H1 (cell line): ENCODE results near the gene KLHL18. TPM values are rescaled to one million over a fixed set of nuclear protein-coding genes. Genes with fewer than 3 reads are reported as not detected.
A peak's percentile ranks its signal among the peaks of the same experiment; 100 is the strongest.

Source experiments
- CTCF ChIA-PET: fragments of 300-600 bp; sonication (Branson Sonifier 250); formaldehyde crosslinking; loops from one replicate; lab custom pipeline; 2021; ENCODE audit not compliant: partially characterized antibody; lab: Charles Lee
- POLR2A ChIA-PET: fragments of 300-600 bp; sonication (Branson Sonifier 250); formaldehyde crosslinking; loops from one replicate; lab custom pipeline; 2021; ENCODE audit warnings: inconsistent platforms; ENCODE audit not compliant: partially characterized antibody; lab: Charles Lee
- DNase-seq, 2 experiments: peaks; one replicate each; pipeline versions ENCODE4 v3.0.0 to v3.0.0-alpha.2; 2010 to 2022; ENCODE audit warnings: low spot score in 2 of 2, low read depth in 1 of 2, mixed read lengths in 1 of 2
- FAIRE-seq: peaks from 2 replicates; lab custom pipeline; 2011; peaks lifted over from hg19 to GRCh38; lab: Jason Lieb, UNC
- H2AFZ ChIP-seq: 2 replicates; pipeline ENCODE4 v1.8.1; 2012; ENCODE audit warnings: low read length, inconsistent platforms
- H2AK5ac ChIP-seq: 2 replicates; pipeline ENCODE4 v1.6.1; 2013; ENCODE audit warnings: low read depth, low read length
- H2BK120ac ChIP-seq: replicated peaks from 2 replicates; pipeline ENCODE3; 2013; ENCODE audit warnings: low read depth, low read length, inconsistent platforms
- H2BK12ac ChIP-seq: 2 replicates; pipeline ENCODE4 v1.6.1; 2013; ENCODE audit warnings: low read depth, low read length
- H2BK15ac ChIP-seq: 2 replicates; pipeline ENCODE4 v1.6.1; 2013; ENCODE audit warnings: low read length
- H2BK20ac ChIP-seq: 2 replicates; pipeline ENCODE4 v1.6.1; 2013; ENCODE audit warnings: low read length
- H2BK5ac ChIP-seq: 2 replicates; pipeline ENCODE4 v1.6.1; 2013; ENCODE audit warnings: low read depth, low read length
- H3K14ac ChIP-seq: 2 replicates; pipeline ENCODE4 v1.6.1; 2013; ENCODE audit warnings: inconsistent platforms; ENCODE audit not compliant: insufficient read length
- H3K18ac ChIP-seq: 2 replicates; pipeline ENCODE4 v1.6.1; 2013; ENCODE audit warnings: low read length; ENCODE audit errors: extremely low read depth
- H3K23ac ChIP-seq: 2 replicates; pipeline ENCODE4 v1.6.1; 2013; ENCODE audit warnings: inconsistent platforms; ENCODE audit not compliant: insufficient read length
- H3K23me2 ChIP-seq: 2 replicates; pipeline ENCODE4 v1.6.1; 2013; ENCODE audit warnings: low read depth, low read length
- H3K27ac ChIP-seq: 2 replicates; pipeline ENCODE4 v1.6.1; 2011; ENCODE audit warnings: low read depth, low read length, inconsistent platforms
- H3K27me3 ChIP-seq, 4 experiments: replicated peaks in 1 of 4; 1 replicate in 1 of 4; 2 replicates in 3 of 4; pipeline versions ENCODE4 v1.6.1 to v1.8.1; 2011 to 2013; ENCODE audit warnings: low read length in 3 of 4, mild to moderate bottlenecking in 3 of 4, inconsistent platforms in 2 of 4, mixed read lengths in 2 of 4, moderate library complexity in 1 of 4; ENCODE audit not compliant: control insufficient read depth in 3 of 4, insufficient read depth in 3 of 4; ENCODE audit errors: extremely low read depth in 1 of 4
- H3K36me3 ChIP-seq, 4 experiments: 2 replicates each; pipeline versions ENCODE4 v1.6.1 to v1.8.1; 2011 to 2013; ENCODE audit warnings: mild to moderate bottlenecking in 4 of 4, low read length in 3 of 4, moderate library complexity in 2 of 4, control low read depth in 1 of 4, inconsistent platforms in 1 of 4; ENCODE audit not compliant: insufficient read depth in 4 of 4, control insufficient read depth in 2 of 4
- H3K4ac ChIP-seq: replicated peaks from 2 replicates; pipeline ENCODE3; 2013; ENCODE audit warnings: low read length, low read depth, mixed read lengths, inconsistent platforms; ENCODE audit not compliant: insufficient read length
- H3K4me1 ChIP-seq, 4 experiments: replicated peaks in 1 of 4; 1 replicate in 1 of 4; 2 replicates in 3 of 4; pipeline versions ENCODE4 v1.6.1 to v1.8.1; 2011 to 2013; ENCODE audit warnings: low read length in 3 of 4, inconsistent platforms in 2 of 4, mixed read lengths in 1 of 4; ENCODE audit not compliant: insufficient read depth in 4 of 4, control insufficient read depth in 3 of 4
- H3K4me2 ChIP-seq, 2 experiments: 2 replicates each; pipeline versions ENCODE4 v1.6.1 to v1.8.1; 2011 to 2013; ENCODE audit warnings: low read depth in 2 of 2, low read length in 2 of 2, control low read depth in 1 of 2, inconsistent platforms in 1 of 2, mild to moderate bottlenecking in 1 of 2; ENCODE audit not compliant: insufficient read depth in 1 of 2
- H3K4me3 ChIP-seq, 4 experiments: fragments of 200-600, 300-600 bp in 1 of 4; sonication (generic), shearing (Covaris generic), sonication (Bioruptor Twin) in 1 of 4; 2 replicates each; pipeline versions ENCODE4 v1.5.1 to v1.8.1; 2011 to 2016; ENCODE audit warnings: low read length in 4 of 4, low read depth in 3 of 4, control low read depth in 2 of 4, inconsistent platforms in 2 of 4, mild to moderate bottlenecking in 2 of 4, mixed read lengths in 1 of 4, moderate library complexity in 1 of 4; ENCODE audit not compliant: insufficient read depth in 2 of 4; ENCODE audit errors: extremely low read depth in 1 of 4
- H3K56ac ChIP-seq: replicated peaks from 2 replicates; pipeline ENCODE3; 2013; ENCODE audit warnings: low read depth, mild to moderate bottlenecking, mixed read lengths, low read length, inconsistent platforms; ENCODE audit not compliant: insufficient read length
- H3K79me1 ChIP-seq: 2 replicates; pipeline ENCODE4 v1.6.1; 2013; ENCODE audit warnings: low read depth, low read length, control low read depth
- H3K79me2 ChIP-seq, 2 experiments: 2 replicates each; pipeline versions ENCODE4 v1.6.1 to v1.8.1; 2012 to 2013; ENCODE audit warnings: low read length in 2 of 2, mild to moderate bottlenecking in 2 of 2, inconsistent platforms in 1 of 2; ENCODE audit not compliant: insufficient read depth in 2 of 2, control insufficient read depth in 1 of 2
- H3K9ac ChIP-seq, 4 experiments: replicated peaks in 1 of 4; 1 replicate in 1 of 4; 2 replicates in 3 of 4; pipeline versions ENCODE4 v1.6.1 to v1.8.1; 2011 to 2013; ENCODE audit warnings: low read depth in 3 of 4, low read length in 3 of 4, control low read depth in 2 of 4, mild to moderate bottlenecking in 2 of 4, moderate library complexity in 2 of 4, inconsistent platforms in 1 of 4; ENCODE audit errors: extremely low read depth in 1 of 4
- H3K9me3 ChIP-seq, 2 experiments: 2 replicates each; pipeline versions ENCODE4 v1.6.1 to v1.8.1; 2012 to 2013; ENCODE audit warnings: mild to moderate bottlenecking in 2 of 2, moderate library complexity in 2 of 2, control low read depth in 1 of 2, inconsistent platforms in 1 of 2, low read depth in 1 of 2, low read length in 1 of 2, mixed read lengths in 1 of 2; ENCODE audit not compliant: insufficient read depth in 2 of 2
- H4K20me1 ChIP-seq, 2 experiments: replicated peaks in 1 of 2; 2 replicates each; pipeline versions ENCODE3 to v1.8.1; 2011 to 2013; ENCODE audit warnings: inconsistent platforms in 2 of 2, low read length in 2 of 2, mild to moderate bottlenecking in 1 of 2; ENCODE audit not compliant: insufficient read depth in 2 of 2, control insufficient read depth in 1 of 2
- H4K5ac ChIP-seq: 2 replicates; pipeline ENCODE4 v1.6.1; 2013; ENCODE audit warnings: low read length, low read depth, mixed read lengths, inconsistent platforms; ENCODE audit not compliant: insufficient read length
- H4K8ac ChIP-seq: 2 replicates; pipeline ENCODE4 v1.8.0; 2013; ENCODE audit warnings: mild to moderate bottlenecking, moderate library complexity, low read length, inconsistent platforms; ENCODE audit not compliant: insufficient read depth; ENCODE audit errors: extremely low read depth
- H4K91ac ChIP-seq: replicated peaks from 2 replicates; pipeline ENCODE3; 2013; ENCODE audit warnings: low read length, mixed read lengths, inconsistent platforms; ENCODE audit not compliant: insufficient read length
- CBX5 ChIP-seq: fragments of 300-800, 300-1000 bp; sonication (generic); IDR thresholded peaks from 2 replicates; pipeline ENCODE4 v1.7.1; 2016; ENCODE audit warnings: antibody characterized with exemption, low read length, low read depth
- CHD2 ChIP-seq: IDR thresholded peaks from 2 replicates; pipeline ENCODE4 v1.6.1; 2012; ENCODE audit warnings: low read length, improper control_type of control experiment
- POLR2A ChIP-seq, 2 experiments: IDR thresholded peaks; 1 replicate in 1 of 2; 2 replicates in 1 of 2; pipeline ENCODE4 v1.6.1; 2011; ENCODE audit warnings: low read depth in 2 of 2, low read length in 2 of 2, mild to moderate bottlenecking in 2 of 2; ENCODE audit errors: control extremely low read depth in 1 of 2
- POU5F1 ChIP-seq: IDR thresholded peaks from 2 replicates; pipeline ENCODE4 v1.6.1; 2011; ENCODE audit warnings: low read depth, mild to moderate bottlenecking, low read length, moderate library complexity
- RBBP5 ChIP-seq: IDR thresholded peaks from 2 replicates; pipeline ENCODE4 v1.7.1; 2012; ENCODE audit warnings: low read depth, mild to moderate bottlenecking, inconsistent platforms, low read length, moderate library complexity, borderline replicate concordance
- SAP30 ChIP-seq: fragments of 300-600 bp; sonication (generic); IDR thresholded peaks from 2 replicates; pipeline ENCODE4 v1.7.1; 2012; ENCODE audit warnings: low read length, moderate library complexity, mild to moderate bottlenecking, inconsistent platforms; ENCODE audit not compliant: insufficient read depth, insufficient replicate concordance
- SIRT6 ChIP-seq: IDR thresholded peaks from one replicate; pipeline ENCODE4 v1.7.1; 2012; ENCODE audit warnings: low read length, inconsistent platforms
- SUZ12 ChIP-seq: fragments of 200-600 bp; sonication (generic); IDR thresholded peaks from 2 replicates; pipeline ENCODE4 v1.6.1; 2012; ENCODE audit warnings: mild to moderate bottlenecking, inconsistent platforms, low read length, moderate library complexity, mixed read lengths
- TCF12 ChIP-seq: IDR thresholded peaks from 2 replicates; pipeline ENCODE4 v1.6.1; 2011; ENCODE audit warnings: low read depth, mild to moderate bottlenecking, low read length
- USF2 ChIP-seq: IDR thresholded peaks from 2 replicates; pipeline ENCODE4 v1.6.1; 2011; ENCODE audit warnings: low read length, improper control_type of control experiment
- YY1 ChIP-seq: IDR thresholded peaks from 2 replicates; pipeline ENCODE4 v1.6.1; 2011; ENCODE audit warnings: low read depth, mild to moderate bottlenecking, low read length
- WGBS, 2 experiments: shearing (Covaris generic) in 1 of 2; methylation state at CpG; one replicate each; pipeline versions ENCODE4 v1.1.6 to v1.1.7; 2013 to 2015; ENCODE audit warnings: low lambda C conversion rate in 2 of 2, mixed read lengths in 2 of 2, inconsistent platforms in 1 of 2, low coverage in 1 of 2, missing lambda C conversion rate in 1 of 2; ENCODE audit not compliant: insufficient replicate concordance in 2 of 2, insufficient coverage in 1 of 2, insufficient read length in 1 of 2; ENCODE audit errors: extremely low coverage in 1 of 2, missing lambda C conversion rate in 1 of 2; 5-methylcytosine and 5-hydroxymethylcytosine counted together
- polyA plus RNA-seq, 7 experiments: library from polyadenylated mRNA; depleted of rRNA in 3 of 7; stranded (reverse) in 5 of 7; unstranded in 2 of 7; fragments of >200 nt in 5 of 7; fragments of 200-250 nt in 2 of 7; gene quantifications; 1 replicate in 5 of 7; 2 replicates in 1 of 7; 4 replicates in 1 of 7; pipeline versions ENCODE4 v1.2.1 to v1.2.3, GENCODE V29; 2011 to 2013; ENCODE audit warnings: missing spikeins in 2 of 7, mixed read lengths in 2 of 7
- total RNA-seq: library from RNA; stranded (reverse); fragmentation: NEBNext Ultra II Directional; extraction: Animal tissue kit (Norgen Biotek cat#: 25700); gene quantifications from 2 replicates; pipeline ENCODE4 v1.2.1, GENCODE V29; 2021
- TF ChIP-seq, protein P1 (sequence below): IDR thresholded peaks from 2 replicates; pipeline ENCODE4 v1.6.1; 2012; ENCODE audit warnings: inconsistent platforms

KLHL18 gene
- total and polyA plus RNA-seq, 2 of the 8 experiments (the other 6 are each of a cell fraction or from before 2014, with no cell fraction given): 19.9 to 31.7 TPM

DNA sequence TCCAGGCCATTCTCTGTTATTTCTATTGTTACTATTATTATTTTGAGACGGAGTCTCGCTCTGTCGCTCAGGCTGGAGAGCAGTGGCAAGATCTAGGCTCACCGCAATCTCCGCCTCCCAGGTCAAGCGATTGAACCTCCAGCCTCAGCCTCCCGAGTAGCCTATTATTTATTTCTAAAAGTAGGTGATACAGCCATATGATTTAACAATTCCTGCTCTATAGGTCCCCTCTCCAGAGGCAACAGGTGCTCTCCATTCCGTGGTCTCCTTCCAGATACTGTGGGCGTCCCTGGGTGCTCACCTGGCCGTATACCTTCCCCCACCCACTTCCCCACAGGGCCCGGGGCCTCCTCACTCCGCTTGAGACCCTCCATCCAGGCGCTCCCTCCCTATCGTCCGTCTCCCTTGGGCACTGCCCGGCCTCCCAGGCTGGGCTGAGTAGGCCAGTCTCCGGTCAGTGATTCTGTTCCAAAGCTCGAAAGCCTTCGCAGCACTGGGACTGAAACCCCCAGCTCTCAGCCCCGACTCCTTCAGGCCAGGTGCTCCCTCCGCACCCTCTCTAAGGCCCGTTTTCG lies 97.4 kb downstream of the KLHL18 start:
- H3K18ac ChIP-seq: peak overlapping the region; percentile 90
- peak overlapping the region; percentile 57 for H4K91ac ChIP-seq
- H2AK5ac ChIP-seq: peak overlapping the region; percentile 5; the same call in 1 of the 2 replicates
- CTCF ChIA-PET: interaction anchor here (0.9 to 1.1 kb wide), 2 partner anchors 41 to 115 kb away, joined by 3 to 4 read pairs; no protein-coding TSS in a partner anchor
- peak overlapping the region; percentile 38 for H2AFZ ChIP-seq
- peak overlapping the region; percentile 52 to 84 (median 80) for H3K9ac ChIP-seq
- no peaks in the 10 kb centered on the region for H3K36me3 ChIP-seq
- peak overlapping the region; percentile 81 for H3K27ac ChIP-seq
- peaks cover 4% of the 10 kb centered on the region for H3K79me1 ChIP-seq
- POLR2A ChIA-PET: interaction anchor here (0.6 to 2.1 kb wide), 19 partner anchors 8 to 479 kb away, joined by 3 to 9 read pairs (median 5); partner anchors contain the start of genes CCDC12, NBEAL2 and SETD2
- no peak overlapping the region for H2BK120ac ChIP-seq
- H2BK12ac ChIP-seq: 0 out of 2 replicates have a peak overlapping the region, but pooled peaks have one; percentile 39
- H4K8ac ChIP-seq: peak overlapping the region; percentile 96; the same call in 1 of the 2 replicates
- peak overlapping the region; percentile 91 for H2BK5ac ChIP-seq
- H3K23ac ChIP-seq: no peak overlapping the region
- H4K5ac ChIP-seq: peak overlapping the region; percentile 95
- peaks cover 8% of the 10 kb centered on the region for H3K23me2 ChIP-seq
- H3K56ac ChIP-seq: peak overlapping the region; percentile 62
- H3K4me3 ChIP-seq: peak overlapping the region; percentile 81 to 94 (median 88)
- WGBS, 2 experiments: 14% methylated on average over 23 of the region's 23 CpGs; no CpG with 5 or more reads in 1 of the 2 experiments
- no peaks in the 10 kb centered on the region for H3K9me3 ChIP-seq
- peaks cover 3 to 5% (median 3%) of the 10 kb centered on the region in 4 experiments; a peak in 6 of 7 replicates for H3K4me1 ChIP-seq
- H2BK15ac ChIP-seq: no peak overlapping the region
- H4K20me1 ChIP-seq: peaks cover 0 to 9% of the 10 kb centered on the region in 2 experiments
- peak overlapping the region; percentile 75 to 91 for H3K4me2 ChIP-seq
- peaks cover 3 to 27% of the 10 kb centered on the region in 2 experiments; a peak in 3 of 4 replicates for H3K79me2 ChIP-seq
- peak overlapping the region; percentile 90 for H3K4ac ChIP-seq
- FAIRE-seq: no peak
- no peak for DNase-seq
- no peaks in the 10 kb centered on the region for H3K27me3 ChIP-seq
- no peak overlapping the region for H3K14ac ChIP-seq
- no peak overlapping the region for H2BK20ac ChIP-seq
- TF ChIP-seq SAP30 (no peak), YY1 (no peak), USF2 (no peak), CBX5 (no peak), TCF12 (no peak), CHD2 (no peak), RBBP5 (no peak), POLR2A (IDR thresholded peaks at IDR 0.05; ENCODE audit: control extremely low read depth in 1 of 2, low read depth in 2 of 2, low read length in 2 of 2) (peak in 1 of 2 experiments; percentile 33; a peak in 1 of 3 replicates), SUZ12 (no peak), POU5F1 (no peak), SIRT6 (no peak)
- TF ChIP-seq, protein P1, sequence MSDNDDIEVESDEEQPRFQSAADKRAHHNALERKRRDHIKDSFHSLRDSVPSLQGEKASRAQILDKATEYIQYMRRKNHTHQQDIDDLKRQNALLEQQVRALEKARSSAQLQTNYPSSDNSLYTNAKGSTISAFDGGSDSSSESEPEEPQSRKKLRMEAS: peak; percentile 53; the same call in 1 of the 2 replicates
